ENCODE data around the gene SYT1. TPM values are rescaled to one million over a fixed set of nuclear protein-coding genes. Genes with fewer than 3 reads are reported as not detected.

SYT1 gene
- total RNA-seq, 1 experiment from 2014 or later, result 15.8 TPM

DNA sequence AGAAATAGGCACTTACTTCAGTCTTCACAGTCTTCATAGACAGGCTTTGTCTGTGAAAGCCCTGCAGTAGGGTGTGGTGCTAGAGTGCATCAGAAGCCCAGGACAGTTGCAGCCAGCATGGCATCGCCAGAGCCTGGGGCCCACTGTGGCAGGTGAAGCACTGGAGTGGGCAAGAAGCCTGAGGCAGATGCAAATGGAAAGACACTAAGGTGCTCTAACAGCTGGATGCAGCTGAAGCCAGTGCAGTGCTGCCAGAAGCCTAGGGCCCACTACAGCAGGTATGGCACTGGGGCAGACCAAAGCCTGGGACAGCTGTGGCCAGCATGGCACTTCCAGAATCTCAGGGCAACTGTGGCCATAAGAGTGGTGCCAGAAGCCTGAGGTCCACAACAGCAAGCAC is 358.6 kb downstream of the SYT1 start:
- peaks cover 2% of the 10 kb centered on the region; the same call in 1 of the 2 replicates for H3K4me1 ChIP-seq (ENCODE audit: insufficient read depth, low read length)
- H3K4me3 Mint-ChIP-seq, result no peak overlapping the region
- DNase-seq, result no peak
- H2BK15ac ChIP-seq (ENCODE audit: low read depth, low read length), result no peak overlapping the region
- H3K4me2 ChIP-seq (ENCODE audit: insufficient read depth, insufficient read length, low read length), result no peak overlapping the region
- no peak overlapping the region for H2AK5ac ChIP-seq (ENCODE audit: insufficient read length, low read length)
- H3T11ph ChIP-seq (ENCODE audit: low read length), result no peak overlapping the region
- no peak overlapping the region for H3K9ac ChIP-seq (ENCODE audit: extremely low read depth, insufficient read length, low read length)
- H3K36me3 Mint-ChIP-seq (ENCODE audit: insufficient read depth in 1 of 3, low read depth in 3 of 3), result peaks cover 33 to 47% (median 34%) of the 10 kb centered on the region in 3 experiments
- no peaks in the 10 kb centered on the region for H4K20me1 ChIP-seq (ENCODE audit: control insufficient read depth, insufficient read depth, insufficient read length)
- no peak overlapping the region for H4K8ac ChIP-seq (replicated peaks; ENCODE audit: insufficient read length, low read depth, low read length)
- H3K23me2 ChIP-seq (ENCODE audit: insufficient read length, low read depth, low read length, poor library complexity, severe bottlenecking), result no peaks in the 10 kb centered on the region
- H4K91ac ChIP-seq (ENCODE audit: insufficient read length, low read depth, low read length), result no peak overlapping the region
- no peak overlapping the region for H3K56ac ChIP-seq (ENCODE audit: insufficient read length, low read depth, low read length)
- H3K27me3 Mint-ChIP-seq (ENCODE audit: low read depth), result no peaks in the 10 kb centered on the region
- no peak overlapping the region for H4K5ac ChIP-seq (ENCODE audit: insufficient read length, low read depth, low read length)
- H3K9me3 ChIP-seq (ENCODE audit: control insufficient read depth, low read depth, low read length), result no peaks in the 10 kb centered on the region
- H2BK120ac ChIP-seq (ENCODE audit: low read depth, low read length, poor library complexity, severe bottlenecking), result no peak overlapping the region
- peaks cover 4 to 8% of the 10 kb centered on the region in 2 experiments for H3K4me1 Mint-ChIP-seq
- H3K27ac Mint-ChIP-seq, result no peak overlapping the region
- TF ChIP-seq, protein P1, sequence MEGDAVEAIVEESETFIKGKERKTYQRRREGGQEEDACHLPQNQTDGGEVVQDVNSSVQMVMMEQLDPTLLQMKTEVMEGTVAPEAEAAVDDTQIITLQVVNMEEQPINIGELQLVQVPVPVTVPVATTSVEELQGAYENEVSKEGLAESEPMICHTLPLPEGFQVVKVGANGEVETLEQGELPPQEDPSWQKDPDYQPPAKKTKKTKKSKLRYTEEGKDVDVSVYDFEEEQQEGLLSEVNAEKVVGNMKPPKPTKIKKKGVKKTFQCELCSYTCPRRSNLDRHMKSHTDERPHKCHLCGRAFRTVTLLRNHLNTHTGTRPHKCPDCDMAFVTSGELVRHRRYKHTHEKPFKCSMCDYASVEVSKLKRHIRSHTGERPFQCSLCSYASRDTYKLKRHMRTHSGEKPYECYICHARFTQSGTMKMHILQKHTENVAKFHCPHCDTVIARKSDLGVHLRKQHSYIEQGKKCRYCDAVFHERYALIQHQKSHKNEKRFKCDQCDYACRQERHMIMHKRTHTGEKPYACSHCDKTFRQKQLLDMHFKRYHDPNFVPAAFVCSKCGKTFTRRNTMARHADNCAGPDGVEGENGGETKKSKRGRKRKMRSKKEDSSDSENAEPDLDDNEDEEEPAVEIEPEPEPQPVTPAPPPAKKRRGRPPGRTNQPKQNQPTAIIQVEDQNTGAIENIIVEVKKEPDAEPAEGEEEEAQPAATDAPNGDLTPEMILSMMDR (conservative IDR thresholded peaks at IDR 0.05), result no peak
- H2BK12ac ChIP-seq (ENCODE audit: insufficient read length, low read depth, low read length), result no peak overlapping the region
- no peaks in the 10 kb centered on the region for H3K79me2 ChIP-seq (ENCODE audit: insufficient read depth, low read length)
- no peak overlapping the region for H3K14ac ChIP-seq (ENCODE audit: insufficient read depth, low read length)
- no peaks in the 10 kb centered on the region for H3K79me1 ChIP-seq (ENCODE audit: insufficient read depth, low read depth, low read length, poor library complexity, severe bottlenecking)
- no CpG with 5 or more reads among the region's 1 CpG for WGBS (ENCODE audit: extremely low coverage, insufficient read length, low lambda C conversion rate)
- peaks cover 22 to 24% of the 10 kb centered on the region in 2 experiments; a peak in 4 of 5 replicates for H3K9me3 Mint-ChIP-seq
- H3K27me3 ChIP-seq (ENCODE audit: insufficient read depth, low read length), result no peaks in the 10 kb centered on the region
- H3K27ac ChIP-seq (ENCODE audit: insufficient read length, low read depth, low read length), result no peak overlapping the region
- H2AFZ ChIP-seq (ENCODE audit: low read length), result no peak overlapping the region
- H3K18ac ChIP-seq (ENCODE audit: insufficient read length, low read depth, low read length), result no peak overlapping the region
- no peak overlapping the region for H2BK20ac ChIP-seq (ENCODE audit: low read depth, low read length, poor library complexity, severe bottlenecking)
- H3K4ac ChIP-seq (ENCODE audit: low read depth, low read length), result no peak overlapping the region
- H3K23ac ChIP-seq (ENCODE audit: insufficient read length, low read depth, low read length), result no peak overlapping the region
- no peak overlapping the region for H2BK5ac ChIP-seq (ENCODE audit: insufficient read length, low read length)

Measured in H9 (cell line).